CD1c-positive myeloid dendritic cell (primary cell): ENCODE measurements around the gene CCDC80.
"Not testable (repeated sequence)": the region's sequence is repeated elsewhere in the genome, so short reads cannot be mapped to it uniquely, and the experiment has no call there.

Experiments used
- DNase-seq: peaks from one replicate; pipeline ENCODE4 v3.0.0-alpha.2; 2016; ENCODE audit errors: extremely low spot score

The CCDC80 gene

GRCh38 chr3:112640930-112641801 lies at the start of gene CCDC80:
Gene CCDC80, minus strand, starts transcription at chr3:112641143. Its CDS starts 1,238 bp downstream, at chr3:112639905.
- DNase-seq = no peak

GRCh38 chr3:112689989-112690388 lies 49.0 kb upstream of the CCDC80 start:
- no peak for DNase-seq

GRCh38 chr3:112689385-112689784 lies 48.4 kb upstream of the CCDC80 start:
- DNase-seq = no peak

- no peak for DNase-seq
Observed at GRCh38 chr3:112688819-112689218, 47.9 kb upstream of the CCDC80 start.

- no peak for DNase-seq
Observed at GRCh38 chr3:112688085-112688769, 47.3 kb upstream of the CCDC80 start.

GRCh38 chr3:112687616-112688015 lies 46.7 kb upstream of the CCDC80 start:
- no peak for DNase-seq

GRCh38 chr3:112687211-112687610 lies 46.3 kb upstream of the CCDC80 start:
- DNase-seq = no peak

- no peak for DNase-seq
Observed at GRCh38 chr3:112685956-112686799, 45.2 kb upstream of the CCDC80 start.

- no peak for DNase-seq
Observed at GRCh38 chr3:112685420-112685819, 44.5 kb upstream of the CCDC80 start.

- DNase-seq = no peak
Observed at GRCh38 chr3:112682361-112682760, 41.4 kb upstream of the CCDC80 start.

- DNase-seq = peak; percentile 74
Observed at GRCh38 chr3:112681822-112682325, 40.9 kb upstream of the CCDC80 start.

GRCh38 chr3:112676659-112677234 lies 35.8 kb upstream of the CCDC80 start:
- peak; percentile 97 for DNase-seq

GRCh38 chr3:112675943-112676535 lies 35.1 kb upstream of the CCDC80 start:
- DNase-seq = peak; percentile 55

- no peak for DNase-seq
Observed at GRCh38 chr3:112675349-112675748, 34.4 kb upstream of the CCDC80 start.

- no peak for DNase-seq
Observed at GRCh38 chr3:112672716-112673541, 32.0 kb upstream of the CCDC80 start.

- DNase-seq = no peak
Observed at GRCh38 chr3:112671930-112672715, 31.2 kb upstream of the CCDC80 start.

- DNase-seq = no peak
Observed at GRCh38 chr3:112670824-112671223, 29.9 kb upstream of the CCDC80 start.

- no peak for DNase-seq
Observed at GRCh38 chr3:112667599-112667998, 26.7 kb upstream of the CCDC80 start.

- DNase-seq = not testable (repeated sequence)
Observed at GRCh38 chr3:112665009-112665408, 24.1 kb upstream of the CCDC80 start.
